Measurements from ENCODE around the gene PXDC1. TPM values are rescaled to one million over a fixed set of nuclear protein-coding genes. Genes with fewer than 3 reads are reported as not detected.

PXDC1 gene
- total and polyA plus RNA-seq, 2 donors (not counting 3 experiments of a cell fraction or from before 2014, with no cell fraction given), result 60.9 to 121 TPM

DNA sequence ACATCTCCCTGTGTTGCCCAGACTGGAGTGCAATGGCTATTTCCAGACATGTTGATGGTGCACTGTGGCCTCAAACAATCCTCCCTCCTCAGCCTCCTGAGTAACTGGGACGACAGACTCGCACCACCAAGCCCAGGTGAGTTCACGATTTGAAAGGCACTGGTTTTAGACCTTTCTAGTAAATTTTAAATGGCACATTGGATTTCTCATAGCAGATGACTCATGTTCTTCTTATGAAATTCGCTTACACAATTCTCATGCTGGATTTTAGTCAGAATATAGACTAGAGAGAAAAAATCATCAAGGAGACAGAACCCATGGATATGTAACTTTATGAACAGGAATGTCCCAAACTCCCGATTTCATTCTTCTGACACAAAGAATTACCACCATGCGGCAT is 18.1 kb upstream of the PXDC1 start:
- H2AFZ ChIP-seq (ENCODE audit: low read depth, low read length), result no peak overlapping the region
- intact Hi-C loops (cut with micrococcal nuclease), result no loop called here
- no peaks in the 10 kb centered on the region for H3K9me3 ChIP-seq (replicated peaks; ENCODE audit: control insufficient read depth, insufficient read depth, low read length)
- H3K79me2 ChIP-seq (ENCODE audit: control insufficient read depth, insufficient read depth, low read length), result no peaks in the 10 kb centered on the region
- no peak for FAIRE-seq
- H4K20me1 ChIP-seq (replicated peaks; ENCODE audit: control insufficient read depth, extremely low read depth, insufficient read depth, low read length), result no peaks in the 10 kb centered on the region
- no peak overlapping the region for H3K27ac ChIP-seq (ENCODE audit: insufficient read depth, low read depth, low read length)
- H3K9me1 ChIP-seq (replicated peaks; ENCODE audit: control insufficient read depth, extremely low read depth, insufficient read depth, low read length), result no peaks in the 10 kb centered on the region
- no peak overlapping the region for H3K9ac ChIP-seq (replicated peaks; ENCODE audit: extremely low read depth, insufficient read depth, low read length)
- no peak overlapping the region for H3K4me3 ChIP-seq (replicated peaks in 1 of 3; ENCODE audit: insufficient read depth in 1 of 3, low read depth in 1 of 3, low read length in 3 of 3)
- POLR2A ChIA-PET, result no interaction called here
- H3K27me3 ChIP-seq (ENCODE audit: control insufficient read depth in 2 of 2, insufficient read depth in 2 of 2, low read length in 2 of 2), result no peaks in the 10 kb centered on the region
- H3K4me1 ChIP-seq (ENCODE audit: control insufficient read depth, extremely low read depth, insufficient read depth, low read length), result peaks cover 11% of the 10 kb centered on the region
- CTCF ChIA-PET, result interaction anchor here (0.7 kb wide), 1 partner anchor 40 kb away, joined by 3 read pairs; no protein-coding TSS in a partner anchor
- BruUV-seq (replicated peaks), result no TSS peak
- H3K36me3 ChIP-seq (ENCODE audit: control insufficient read depth in 2 of 2, extremely low read depth in 1 of 2, insufficient read depth in 2 of 2, low read length in 2 of 2), result no peaks in the 10 kb centered on the region
- TF ChIP-seq, protein P1, sequence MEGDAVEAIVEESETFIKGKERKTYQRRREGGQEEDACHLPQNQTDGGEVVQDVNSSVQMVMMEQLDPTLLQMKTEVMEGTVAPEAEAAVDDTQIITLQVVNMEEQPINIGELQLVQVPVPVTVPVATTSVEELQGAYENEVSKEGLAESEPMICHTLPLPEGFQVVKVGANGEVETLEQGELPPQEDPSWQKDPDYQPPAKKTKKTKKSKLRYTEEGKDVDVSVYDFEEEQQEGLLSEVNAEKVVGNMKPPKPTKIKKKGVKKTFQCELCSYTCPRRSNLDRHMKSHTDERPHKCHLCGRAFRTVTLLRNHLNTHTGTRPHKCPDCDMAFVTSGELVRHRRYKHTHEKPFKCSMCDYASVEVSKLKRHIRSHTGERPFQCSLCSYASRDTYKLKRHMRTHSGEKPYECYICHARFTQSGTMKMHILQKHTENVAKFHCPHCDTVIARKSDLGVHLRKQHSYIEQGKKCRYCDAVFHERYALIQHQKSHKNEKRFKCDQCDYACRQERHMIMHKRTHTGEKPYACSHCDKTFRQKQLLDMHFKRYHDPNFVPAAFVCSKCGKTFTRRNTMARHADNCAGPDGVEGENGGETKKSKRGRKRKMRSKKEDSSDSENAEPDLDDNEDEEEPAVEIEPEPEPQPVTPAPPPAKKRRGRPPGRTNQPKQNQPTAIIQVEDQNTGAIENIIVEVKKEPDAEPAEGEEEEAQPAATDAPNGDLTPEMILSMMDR (IDR thresholded peaks at IDR 0.05; ENCODE audit: extremely low read depth in 1 of 2, insufficient read depth in 1 of 2, low read depth in 1 of 2, low read length in 2 of 2), result no peak
- TF ChIP-seq EZH2 (IDR thresholded peaks at IDR 0.05; ENCODE audit: borderline replicate concordance, low read depth, low read length, severe bottlenecking) (no peak), POLR2AphosphoS5 (IDR thresholded peaks at IDR 0.05; ENCODE audit: insufficient read depth, low read depth, low read length) (no peak), FOS (IDR thresholded peaks at IDR 0.05; ENCODE audit: borderline replicate concordance, insufficient read depth, low read length) (no peak), MYC (IDR thresholded peaks at IDR 0.05; ENCODE audit: low read depth, low read length) (no peak), POLR2A (IDR thresholded peaks at IDR 0.05; ENCODE audit: low read depth, low read length) (no peak), GATA2 (IDR thresholded peaks at IDR 0.05; ENCODE audit: insufficient read depth, insufficient read length, low read depth, low read length) (no peak), JUN (IDR thresholded peaks at IDR 0.05; ENCODE audit: borderline replicate concordance, insufficient read depth, insufficient read length, low read depth) (no peak)
- TF ChIP-seq, protein P2, sequence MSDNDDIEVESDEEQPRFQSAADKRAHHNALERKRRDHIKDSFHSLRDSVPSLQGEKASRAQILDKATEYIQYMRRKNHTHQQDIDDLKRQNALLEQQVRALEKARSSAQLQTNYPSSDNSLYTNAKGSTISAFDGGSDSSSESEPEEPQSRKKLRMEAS (IDR thresholded peaks at IDR 0.05; ENCODE audit: insufficient read depth, insufficient read length), result no peak
- no peak overlapping the region for H3K4me2 ChIP-seq (ENCODE audit: insufficient read depth, low read length)
- no peak for DNase-seq (ENCODE audit: low read depth, low spot score)
- dilution Hi-C loops (cut with MboI; ENCODE audit: extremely low pct_ligation_motif_present, low sequenced_read_pairs), result no loop called here

All from endothelial cell of umbilical vein (primary cell).